ENCODE results near the gene ITSN1. TPM values are rescaled to one million over a fixed set of nuclear protein-coding genes. Genes with fewer than 3 reads are reported as not detected.
A peak's percentile ranks its signal among the peaks of the same experiment; 100 is the strongest.

The ITSN1 gene
- polyA plus RNA-seq, 12 donors = 29.8 to 65.1 (median 37.2) TPM; not detected in 1

GRCh38 chr21:33801424-33802405, 159.4 kb downstream of the ITSN1 start:
- DNase-seq = no peak

- no peak for DNase-seq
These were observed 160.2 kb downstream of the ITSN1 start for GRCh38 chr21:33802481-33802880.

GRCh38 chr21:33808715-33809367, 166.5 kb downstream of the ITSN1 start:
- DNase-seq = no peak

GRCh38 chr21:33810766-33811165, 168.5 kb downstream of the ITSN1 start:
- peak; percentile 41 for DNase-seq

GRCh38 chr21:33811167-33812010, 169.1 kb downstream of the ITSN1 start:
- DNase-seq = no peak

GRCh38 chr21:33813832-33814365, 171.6 kb downstream of the ITSN1 start:
- no peak for DNase-seq

- DNase-seq = no peak
These were observed 172.9 kb downstream of the ITSN1 start for GRCh38 chr21:33815143-33815707.

GRCh38 chr21:33816174-33816573, 173.9 kb downstream of the ITSN1 start:
- no peak for DNase-seq

- no peak for DNase-seq
These were observed 174.8 kb downstream of the ITSN1 start for GRCh38 chr21:33817138-33817537.

GRCh38 chr21:33817663-33818451, 175.6 kb downstream of the ITSN1 start:
- no peak for DNase-seq

- no peak for DNase-seq
These were observed 178.0 kb downstream of the ITSN1 start for GRCh38 chr21:33820230-33820770.

GRCh38 chr21:33820798-33821197, 178.5 kb downstream of the ITSN1 start:
- no peak for DNase-seq

GRCh38 chr21:33821503-33822322, 179.4 kb downstream of the ITSN1 start:
- peak; percentile 57 for DNase-seq

- no peak for DNase-seq
These were observed 182.0 kb downstream of the ITSN1 start for GRCh38 chr21:33824156-33824941.

GRCh38 chr21:33825419-33825818, 183.1 kb downstream of the ITSN1 start:
- no peak for DNase-seq

- DNase-seq = no peak
These were observed 183.6 kb downstream of the ITSN1 start for GRCh38 chr21:33825915-33826314.

- no peak for DNase-seq
These were observed 185.8 kb downstream of the ITSN1 start for GRCh38 chr21:33828083-33828482.

GRCh38 chr21:33828577-33828976, 186.3 kb downstream of the ITSN1 start:
- no peak for DNase-seq
